ENCODE data around the gene USPL1. TPM values are rescaled to one million over a fixed set of nuclear protein-coding genes. Genes with fewer than 3 reads are reported as not detected.
"Not testable (repeated sequence)": the region's sequence is repeated elsewhere in the genome, so short reads cannot be mapped to it uniquely, and the experiment has no call there.

The USPL1 gene
- total RNA-seq, 1 donor from 2014 or later, result 42.5 TPM

DNA sequence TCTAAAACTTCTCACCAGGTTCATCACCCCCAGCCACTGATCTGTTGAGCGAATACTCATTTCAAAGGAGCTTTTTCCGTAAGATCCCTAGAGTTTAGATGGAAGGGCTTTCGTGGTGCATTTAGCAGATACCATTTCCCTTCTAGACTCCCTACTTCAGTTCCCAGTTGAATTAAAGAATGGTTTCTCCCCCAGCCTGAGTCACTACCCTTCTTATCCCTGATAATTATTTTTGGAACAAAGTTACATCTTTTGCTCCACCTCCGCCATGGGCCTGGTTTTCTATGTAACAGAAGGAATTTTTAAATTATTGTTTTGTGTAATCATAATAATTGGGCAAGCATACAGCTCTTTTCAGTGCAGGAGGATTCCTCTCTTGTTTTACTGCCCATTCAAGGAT, 22.0 kb downstream of the USPL1 start:
- H2AFZ ChIP-seq (replicated peaks), result no peak overlapping the region
- Mint-ChIP-seq H3K36me3 (peaks cover 26% of the 10 kb centered on the region), H3K27me3 (ENCODE audit: insufficient read depth, low read depth) (no peaks in the 10 kb centered on the region), H3K4me3 (no peak overlapping the region), H3K4me1 (no peaks in the 10 kb centered on the region), H3K27ac (no peak overlapping the region), H3K9me3 (no peaks in the 10 kb centered on the region)
- no peaks in the 10 kb centered on the region for H3K4me1 ChIP-seq
- no peak overlapping the region for H3K4me3 ChIP-seq
- peaks cover 12% of the 10 kb centered on the region for H4K20me1 ChIP-seq (ENCODE audit: low read depth)
- H3K4me2 ChIP-seq, result no peak overlapping the region
- H3K79me2 ChIP-seq (ENCODE audit: low read depth), result peaks cover 64% of the 10 kb centered on the region
- H3K27me3 ChIP-seq, result no peaks in the 10 kb centered on the region
- no peak overlapping the region for H3K27ac ChIP-seq
- no peak for DNase-seq (ENCODE audit: low spot score)
- H3K9ac ChIP-seq, result no peak overlapping the region
- H3K36me3 ChIP-seq, result peaks cover 14% of the 10 kb centered on the region
- H3F3A ChIP-seq (ENCODE audit: low read depth), result no peaks in the 10 kb centered on the region
- TF ChIP-seq EZH2 (IDR thresholded peaks at IDR 0.05) (no peak), EZH2phosphoT487 (IDR thresholded peaks at IDR 0.05) (no peak)
- TF ChIP-seq, protein P1, sequence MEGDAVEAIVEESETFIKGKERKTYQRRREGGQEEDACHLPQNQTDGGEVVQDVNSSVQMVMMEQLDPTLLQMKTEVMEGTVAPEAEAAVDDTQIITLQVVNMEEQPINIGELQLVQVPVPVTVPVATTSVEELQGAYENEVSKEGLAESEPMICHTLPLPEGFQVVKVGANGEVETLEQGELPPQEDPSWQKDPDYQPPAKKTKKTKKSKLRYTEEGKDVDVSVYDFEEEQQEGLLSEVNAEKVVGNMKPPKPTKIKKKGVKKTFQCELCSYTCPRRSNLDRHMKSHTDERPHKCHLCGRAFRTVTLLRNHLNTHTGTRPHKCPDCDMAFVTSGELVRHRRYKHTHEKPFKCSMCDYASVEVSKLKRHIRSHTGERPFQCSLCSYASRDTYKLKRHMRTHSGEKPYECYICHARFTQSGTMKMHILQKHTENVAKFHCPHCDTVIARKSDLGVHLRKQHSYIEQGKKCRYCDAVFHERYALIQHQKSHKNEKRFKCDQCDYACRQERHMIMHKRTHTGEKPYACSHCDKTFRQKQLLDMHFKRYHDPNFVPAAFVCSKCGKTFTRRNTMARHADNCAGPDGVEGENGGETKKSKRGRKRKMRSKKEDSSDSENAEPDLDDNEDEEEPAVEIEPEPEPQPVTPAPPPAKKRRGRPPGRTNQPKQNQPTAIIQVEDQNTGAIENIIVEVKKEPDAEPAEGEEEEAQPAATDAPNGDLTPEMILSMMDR (IDR thresholded peaks at IDR 0.05), result no peak
- no peaks in the 10 kb centered on the region for H3K9me3 ChIP-seq (ENCODE audit: low read depth)

DNA sequence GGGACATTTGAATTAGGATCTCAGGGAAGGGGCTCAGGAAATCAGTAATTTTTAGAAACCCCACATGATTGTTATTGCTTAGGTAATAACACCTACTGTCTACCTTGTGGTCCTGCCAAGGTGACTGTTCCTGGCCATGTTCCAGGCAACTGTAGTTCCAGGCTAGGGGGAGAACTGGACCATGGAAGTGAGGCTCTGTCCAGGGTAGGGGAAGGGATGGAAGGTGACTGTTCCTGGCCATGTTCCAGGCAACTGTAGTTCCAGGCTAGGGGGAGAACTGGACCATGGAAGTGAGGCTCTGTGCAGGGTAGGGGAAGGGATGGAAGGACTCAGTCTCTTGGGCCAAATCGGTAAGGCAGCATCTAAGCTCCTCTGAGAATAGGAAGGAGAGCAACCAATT, 23.5 kb downstream of the USPL1 start:
- H3K4me3 Mint-ChIP-seq; H3K27ac Mint-ChIP-seq; H3K4me1 Mint-ChIP-seq; DNase-seq (ENCODE audit: low spot score); H3K4me3 ChIP-seq; H3K9ac ChIP-seq; H3K27ac ChIP-seq; H3K27me3 Mint-ChIP-seq (ENCODE audit: insufficient read depth, low read depth); H3K9me3 ChIP-seq (ENCODE audit: low read depth); H3K4me1 ChIP-seq; H3K9me3 Mint-ChIP-seq; H4K20me1 ChIP-seq (ENCODE audit: low read depth); H3K27me3 ChIP-seq; H3K4me2 ChIP-seq; H2AFZ ChIP-seq (replicated peaks); H3F3A ChIP-seq (ENCODE audit: low read depth): not testable (repeated sequence)
- peaks cover 49% of the 10 kb centered on the region for H3K79me2 ChIP-seq (ENCODE audit: low read depth)
- peaks cover 22% of the 10 kb centered on the region for H3K36me3 ChIP-seq
- H3K36me3 Mint-ChIP-seq, result peaks cover 20% of the 10 kb centered on the region

DNA sequence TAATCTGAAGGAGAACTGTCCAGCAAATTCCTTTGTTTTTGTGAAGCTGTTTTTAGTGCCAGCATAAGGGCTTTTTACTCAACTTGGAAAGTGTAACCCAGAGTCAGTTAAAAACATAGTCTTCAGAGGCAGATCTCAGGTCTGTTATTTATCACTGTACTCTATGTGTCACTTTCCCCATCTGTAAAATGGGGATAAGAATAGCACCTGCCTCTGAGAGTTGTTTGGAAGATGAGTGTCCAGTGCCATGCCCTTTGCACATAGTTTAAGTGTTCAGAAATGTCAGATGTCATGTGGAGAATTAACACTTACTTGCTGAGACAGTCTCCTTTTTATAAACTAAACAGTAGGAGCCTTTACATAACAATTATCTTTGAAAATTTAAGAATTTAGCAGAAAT, 27.9 kb downstream of the USPL1 start:
- Histone ChIP-seq H3K9ac (no peak overlapping the region), H2AFZ (replicated peaks) (no peak overlapping the region), H3K79me2 (ENCODE audit: low read depth) (peaks cover 7% of the 10 kb centered on the region), H3F3A (ENCODE audit: low read depth) (no peaks in the 10 kb centered on the region), H3K27ac (no peak overlapping the region), H3K9me3 (ENCODE audit: low read depth) (no peaks in the 10 kb centered on the region), H3K4me1 (no peaks in the 10 kb centered on the region), H3K36me3 (peaks cover 22% of the 10 kb centered on the region), H3K4me2 (no peak overlapping the region), H3K27me3 (no peaks in the 10 kb centered on the region), H4K20me1 (ENCODE audit: low read depth) (peaks cover 3% of the 10 kb centered on the region), H3K4me3 (no peak overlapping the region)
- H3K4me3 Mint-ChIP-seq, result no peak overlapping the region
- H3K4me1 Mint-ChIP-seq, result no peaks in the 10 kb centered on the region
- H3K27me3 Mint-ChIP-seq (ENCODE audit: insufficient read depth, low read depth), result no peaks in the 10 kb centered on the region
- no peak overlapping the region for H3K27ac Mint-ChIP-seq
- no peaks in the 10 kb centered on the region for H3K9me3 Mint-ChIP-seq
- DNase-seq (ENCODE audit: low spot score), result no peak
- TF ChIP-seq, protein P1 (IDR thresholded peaks at IDR 0.05), result no peak
- TF ChIP-seq EZH2phosphoT487 (IDR thresholded peaks at IDR 0.05) (no peak), EZH2 (IDR thresholded peaks at IDR 0.05) (no peak)
- peaks cover 38% of the 10 kb centered on the region for H3K36me3 Mint-ChIP-seq

DNA sequence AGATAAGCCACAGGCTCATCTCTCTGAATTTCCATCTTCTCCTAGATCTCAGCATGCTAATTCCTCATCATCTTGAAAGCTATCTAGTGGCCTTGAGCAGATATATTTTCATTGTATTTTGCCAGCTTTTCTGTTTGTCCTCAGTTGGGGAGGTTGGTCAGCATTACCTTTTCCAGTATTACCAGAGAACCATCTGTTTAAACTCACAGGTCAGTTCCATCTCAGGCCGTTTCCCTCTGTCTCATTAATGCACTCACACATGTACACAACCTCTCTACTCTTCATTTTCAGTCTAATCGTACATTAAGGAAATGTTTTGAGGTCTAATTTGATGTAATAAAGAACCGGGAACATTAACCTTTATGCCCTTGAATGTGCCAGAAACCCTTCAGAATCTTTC, 29.7 kb downstream of the USPL1 start:
- Histone ChIP-seq H3K27ac (no peak overlapping the region), H3K9ac (peak overlapping the region; percentile 11), H3K27me3 (no peaks in the 10 kb centered on the region), H3K4me2 (no peak overlapping the region), H3F3A (ENCODE audit: low read depth) (no peaks in the 10 kb centered on the region), H3K4me1 (no peaks in the 10 kb centered on the region), H3K36me3 (peaks cover 18% of the 10 kb centered on the region), H4K20me1 (ENCODE audit: low read depth) (peaks cover 7% of the 10 kb centered on the region), H3K4me3 (no peak overlapping the region), H3K9me3 (ENCODE audit: low read depth) (no peaks in the 10 kb centered on the region), H2AFZ (replicated peaks) (no peak overlapping the region), H3K79me2 (ENCODE audit: low read depth) (peaks cover 13% of the 10 kb centered on the region)
- TF ChIP-seq EZH2 (IDR thresholded peaks at IDR 0.05), result no peak
- Mint-ChIP-seq H3K27me3 (ENCODE audit: insufficient read depth, low read depth) (no peaks in the 10 kb centered on the region), H3K9me3 (no peaks in the 10 kb centered on the region), H3K27ac (no peak overlapping the region), H3K36me3 (peaks cover 27% of the 10 kb centered on the region), H3K4me1 (no peaks in the 10 kb centered on the region), H3K4me3 (no peak overlapping the region)
- no peak for DNase-seq (ENCODE audit: low spot score)
